K562 (cell line): ENCODE measurements around the gene NDUFAF4. TPM values are rescaled to one million over a fixed set of nuclear protein-coding genes. Genes with fewer than 3 reads are reported as not detected.
A peak's percentile ranks its signal among the peaks of the same experiment; 100 is the strongest.

Source experiments
- ATF1 ChIP-seq, 2 experiments: fragments of 450-650 bp in 1 of 2; IDR thresholded peaks; 2 replicates each; pipeline ENCODE4 v1.6.1; 2016; ENCODE audit warnings: missing compliant biosample characterization in 1 of 2, missing genetic modification characterization in 1 of 2
- BDP1 ChIP-seq: IDR thresholded peaks from 3 replicates; pipeline ENCODE4 v1.6.1; 2011; ENCODE audit not compliant: insufficient read length, insufficient read depth
- BMI1 ChIP-seq: fragments of 150-350 bp; IDR thresholded peaks from 2 replicates; pipeline ENCODE4 v1.6.1; 2014; ENCODE audit warnings: low read length
- BRD4 ChIP-seq: fragments of 200-600 bp; sonication (generic); IDR thresholded peaks from 2 replicates; pipeline ENCODE4 v1.6.1; 2017; ENCODE audit warnings: inconsistent platforms
- CCNT2 ChIP-seq: IDR thresholded peaks from 2 replicates; pipeline ENCODE4 v1.6.1; 2011; ENCODE audit warnings: borderline replicate concordance, low read depth, mild to moderate bottlenecking, moderate library complexity, mixed read lengths, low read length; ENCODE audit not compliant: insufficient read length; ENCODE audit errors: extremely low read depth
- FOXP1 ChIP-seq: sonication (generic); formaldehyde crosslinking; IDR thresholded peaks from 2 replicates; pipeline ENCODE4 v1.8.0; 2022; ENCODE audit warnings: mild to moderate bottlenecking, missing genetic modification reagents
- GATAD2A ChIP-seq: fragments of 450-650 bp; IDR thresholded peaks from 2 replicates; pipeline ENCODE4 v1.6.1; 2017
- GMEB1 ChIP-seq: fragments of 250-450 bp; sonication (Bioruptor Pico); IDR thresholded peaks from 2 replicates; pipeline ENCODE4 v1.4.0; 2020; ENCODE audit warnings: mild to moderate bottlenecking
- MTA2 ChIP-seq: fragments of 450-650 bp; IDR thresholded peaks from 2 replicates; pipeline ENCODE4 v1.6.1; 2016; ENCODE audit warnings: low read depth
- MTA3 ChIP-seq: fragments of 450-650 bp; formaldehyde crosslinking; IDR thresholded peaks from 2 replicates; pipeline ENCODE4 v1.6.1; 2017; ENCODE audit warnings: mild to moderate bottlenecking, borderline replicate concordance
- POLR2B ChIP-seq: fragments of 450-650 bp; IDR thresholded peaks from 2 replicates; pipeline ENCODE4 v1.6.1; 2018; ENCODE audit warnings: low read depth; ENCODE audit not compliant: partially characterized antibody
- POLR2H ChIP-seq: IDR thresholded peaks from 2 replicates; pipeline ENCODE4 v1.6.1; 2016; ENCODE audit warnings: missing genetic modification characterization, low read depth, mild to moderate bottlenecking, control low read depth, missing compliant biosample characterization, moderate library complexity
- RCOR1 ChIP-seq, 2 experiments: IDR thresholded peaks; 2 replicates each; pipeline ENCODE4 v1.6.1; 2012; ENCODE audit warnings: low read depth in 2 of 2, low read length in 2 of 2, borderline replicate concordance in 1 of 2, improper control_type of control experiment in 1 of 2
- RFX7 ChIP-seq: fragments of 250-450 bp; sonication (Bioruptor Pico); IDR thresholded peaks from 2 replicates; pipeline ENCODE4 v1.5.1; 2021; ENCODE audit warnings: mild to moderate bottlenecking
- SNIP1 ChIP-seq: fragments of 450-650 bp; IDR thresholded peaks from 2 replicates; pipeline ENCODE4 v1.7.1; 2017; ENCODE audit warnings: low read depth, mild to moderate bottlenecking
- SREBF1 ChIP-seq: fragments of 150-350 bp; IDR thresholded peaks from 2 replicates; pipeline ENCODE4 v1.6.1; 2014; ENCODE audit warnings: antibody characterized with exemption, low read depth, low read length, borderline replicate concordance
- SRSF9 ChIP-seq: fragments of 200-400 bp; formaldehyde crosslinking; IDR thresholded peaks from 2 replicates; pipeline ENCODE4 v1.6.1; 2017; ENCODE audit warnings: low read depth, low read length, borderline replicate concordance
- ZBTB43 ChIP-seq: sonication (generic); formaldehyde crosslinking; IDR thresholded peaks from 2 replicates; pipeline ENCODE4 v1.8.0; 2023; ENCODE audit warnings: mild to moderate bottlenecking, missing genetic modification reagents
- ZBTB8A ChIP-seq: fragments of 450-650 bp; IDR thresholded peaks from 2 replicates; pipeline ENCODE4 v1.6.1; 2018; ENCODE audit warnings: mild to moderate bottlenecking, moderate library complexity; ENCODE audit not compliant: partially characterized antibody
- ZFP36 ChIP-seq: fragments of 150-350 bp; IDR thresholded peaks from 2 replicates; pipeline ENCODE4 v1.6.1; 2018; ENCODE audit warnings: low read length, low read depth; ENCODE audit not compliant: partially characterized antibody
- ZNF224 ChIP-seq: sonication (generic); formaldehyde crosslinking; IDR thresholded peaks from 2 replicates; pipeline ENCODE4 v1.8.0; 2022; ENCODE audit warnings: mild to moderate bottlenecking, missing genetic modification reagents
- ZNF24 ChIP-seq: fragments of 450-650 bp; IDR thresholded peaks from 2 replicates; pipeline ENCODE4 v1.6.1; 2016
- ZNF668 ChIP-seq: fragments of 250-450 bp; sonication (Bioruptor Pico); IDR thresholded peaks from 2 replicates; pipeline ENCODE4 v1.8.0; 2022; ENCODE audit warnings: mild to moderate bottlenecking, inconsistent platforms
- polyA plus RNA-seq, 8 experiments: library from polyadenylated mRNA; depleted of rRNA in 4 of 8; stranded (reverse) in 5 of 8; unstranded in 3 of 8; fragments of >200 nt; fragmentation: Nextera tagmentation in 2 of 8; fragmentation: Illumina TruSeq in 1 of 8; extraction: Ambion mirVana in 2 of 8; extraction: Trizol in 1 of 8; gene quantifications; 2 replicates each; pipeline versions ENCODE4 v1.2.1 to v1.2.3, GENCODE V29; 2011 to 2014; ENCODE audit warnings: inconsistent platforms in 1 of 8, missing spikeins in 1 of 8
- total RNA-seq, 7 experiments: library from RNA; depleted of rRNA in 6 of 7; stranded (reverse); fragments of >200 nt in 6 of 7; fragmentation: Illumina TruSeq in 2 of 7; extraction: Trizol in 2 of 7; gene quantifications; 2 replicates each; pipeline versions ENCODE4 v1.2.1 to v1.2.3, GENCODE V29; 2011 to 2021; ENCODE audit warnings: low replicate concordance in 1 of 7
- TF ChIP-seq, protein P1 (sequence below): sonication (generic); formaldehyde crosslinking; IDR thresholded peaks from 2 replicates; pipeline ENCODE4 v1.8.0; 2022; ENCODE audit warnings: mild to moderate bottlenecking, missing genetic modification reagents, borderline replicate concordance

Gene NDUFAF4
- total and polyA plus RNA-seq, 9 of the 15 experiments (the other 6 are each of a cell fraction or from before 2014, with no cell fraction given) = 45.0 to 418 (median 136) TPM

GRCh38 chr6:96926425-96926824 lies 28.7 kb upstream of the NDUFAF4 start (continued):
- TF ChIP-seq ZNF24 (no peak), BDP1 (no peak), ATF1 (CRISPR knock-in tag; IDR thresholded peaks at IDR 0.05) (no peak), ATF1 (tag; IDR thresholded peaks at IDR 0.05) (peak; percentile 47), POLR2H (tag) (no peak), MTA2 (peak; percentile 69), RFX7 (CRISPR knock-in tag) (no peak), ZBTB8A (no peak), SRSF9 (no peak), ZBTB43 (CRISPR knock-in tag) (no peak), ZNF224 (CRISPR knock-in tag) (no peak), ZNF668 (CRISPR knock-in tag) (no peak), SNIP1 (no peak), MTA3 (peak; percentile 30; the same call in 1 of the 2 replicates), GATAD2A (peak; percentile 92; the same call in 1 of the 2 replicates), BRD4 (no peak), SREBF1 (no peak), FOXP1 (CRISPR knock-in tag) (no peak), POLR2B (no peak), BMI1 (no peak), GMEB1 (CRISPR knock-in tag) (no peak), CCNT2 (no peak), ZFP36 (no peak), RCOR1 (IDR thresholded peaks at IDR 0.05; ENCODE audit: borderline replicate concordance in 1 of 2, low read depth in 2 of 2, low read length in 2 of 2) (peak in 1 of 2 experiments; percentile 71; a peak in 1 of 4 replicates)
- TF ChIP-seq, protein P1, sequence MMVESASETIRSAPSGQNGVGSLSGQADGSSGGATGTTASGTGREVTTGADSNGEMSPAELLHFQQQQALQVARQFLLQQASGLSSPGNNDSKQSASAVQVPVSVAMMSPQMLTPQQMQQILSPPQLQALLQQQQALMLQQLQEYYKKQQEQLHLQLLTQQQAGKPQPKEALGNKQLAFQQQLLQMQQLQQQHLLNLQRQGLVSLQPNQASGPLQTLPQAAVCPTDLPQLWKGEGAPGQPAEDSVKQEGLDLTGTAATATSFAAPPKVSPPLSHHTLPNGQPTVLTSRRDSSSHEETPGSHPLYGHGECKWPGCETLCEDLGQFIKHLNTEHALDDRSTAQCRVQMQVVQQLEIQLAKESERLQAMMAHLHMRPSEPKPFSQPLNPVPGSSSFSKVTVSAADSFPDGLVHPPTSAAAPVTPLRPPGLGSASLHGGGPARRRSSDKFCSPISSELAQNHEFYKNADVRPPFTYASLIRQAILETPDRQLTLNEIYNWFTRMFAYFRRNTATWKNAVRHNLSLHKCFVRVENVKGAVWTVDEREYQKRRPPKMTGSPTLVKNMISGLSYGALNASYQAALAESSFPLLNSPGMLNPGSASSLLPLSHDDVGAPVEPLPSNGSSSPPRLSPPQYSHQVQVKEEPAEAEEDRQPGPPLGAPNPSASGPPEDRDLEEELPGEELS (CRISPR knock-in tag) = no peak
